T-cell (primary cell): Measurements from ENCODE around the gene RAB9A. TPM values are rescaled to one million over a fixed set of nuclear protein-coding genes. Genes with fewer than 3 reads are reported as not detected.

Source experiments
- ATAC-seq, 4 experiments: fragments of 200-7000 bp in 3 of 4; fragments of 150-1000 bp in 1 of 4; cut with Tn5 transposase; replicated peaks in 1 of 4; 1 replicate in 3 of 4; 2 replicates in 1 of 4; pipeline ENCODE4 v1.10.0; 2021; ENCODE audit warnings: moderate library complexity in 3 of 4, mild to moderate bottlenecking in 2 of 4, moderate number of reproducible peaks in 1 of 4
- CTCF ChIA-PET, 2 donors: fragments of 300-600 bp; sonication (Branson Sonifier 250); formaldehyde crosslinking; loops; one replicate each; lab custom pipeline; 2022; ENCODE audit warnings: antibody characterized with exemption in 2 of 2; lab: Charles Lee
- POLR2A ChIA-PET, 2 donors: fragments of 300-600 bp; sonication (Branson Sonifier 250); formaldehyde crosslinking; loops; one replicate each; lab custom pipeline; 2022; ENCODE audit warnings: antibody characterized with exemption in 2 of 2; lab: Charles Lee
- DNase-seq, 35 experiments: peaks; one replicate each; pipeline versions ENCODE4 v3.0.0 to v3.0.0-alpha.2; 2013 to 2023
- H3K27ac ChIP-seq: one replicate; pipeline ENCODE4 v1.5.1; 2013; ENCODE audit warnings: low read length
- H3K27me3 ChIP-seq, 2 experiments: replicated peaks in 1 of 2; 1 replicate in 1 of 2; 2 replicates in 1 of 2; pipeline versions ENCODE4 v1.6.1 to v1.7.0; 2013; ENCODE audit warnings: low read length in 1 of 2, mixed read lengths in 1 of 2; ENCODE audit not compliant: control insufficient read depth in 2 of 2, insufficient read depth in 2 of 2; ENCODE audit errors: extremely low read depth in 1 of 2
- H3K36me3 ChIP-seq, 2 donors: 1 replicate in 1 of 2; 2 replicates in 1 of 2; pipeline versions ENCODE4 v1.6.1 to v1.7.0; 2013; ENCODE audit warnings: low read length in 1 of 2; ENCODE audit not compliant: control insufficient read depth in 2 of 2, insufficient read depth in 1 of 2; ENCODE audit errors: extremely low read depth in 1 of 2
- H3K4me1 ChIP-seq, 2 experiments: 1 replicate in 1 of 2; 2 replicates in 1 of 2; pipeline versions ENCODE4 v1.6.1 to v1.7.0; 2013; ENCODE audit warnings: low read length in 2 of 2, mixed read lengths in 1 of 2; ENCODE audit not compliant: insufficient read depth in 2 of 2, control insufficient read depth in 1 of 2; ENCODE audit errors: extremely low read depth in 1 of 2
- H3K4me3 ChIP-seq, 2 donors: 1 replicate in 1 of 2; 2 replicates in 1 of 2; pipeline versions ENCODE4 v1.5.1 to v1.7.0; 2013; ENCODE audit warnings: mild to moderate bottlenecking in 2 of 2, low read length in 1 of 2, moderate library complexity in 1 of 2; ENCODE audit not compliant: control insufficient read depth in 1 of 2; ENCODE audit errors: extremely low read depth in 1 of 2
- H3K9me3 ChIP-seq: 2 replicates; pipeline ENCODE4 v1.7.0; 2013
- H3K27ac Mint-ChIP-seq, 2 donors: one replicate each; pipeline ENCODE4 v1.8.0; 2020 to 2021; ENCODE audit warnings: mild to moderate bottlenecking in 2 of 2, mixed read lengths in 2 of 2
- H3K27me3 Mint-ChIP-seq, 2 donors: one replicate each; pipeline ENCODE4 v1.8.0; 2021 to 2022; ENCODE audit warnings: mixed read lengths in 2 of 2
- H3K36me3 Mint-ChIP-seq: one replicate; pipeline ENCODE4 v1.8.0; 2021; ENCODE audit warnings: mixed read lengths
- H3K4me1 Mint-ChIP-seq, 3 donors: one replicate each; pipeline ENCODE4 v1.8.0; 2020 to 2022; ENCODE audit warnings: mixed read lengths in 3 of 3, mild to moderate bottlenecking in 1 of 3
- H3K4me3 Mint-ChIP-seq, 3 donors: one replicate each; pipeline ENCODE4 v1.8.0; 2020 to 2022; ENCODE audit warnings: mild to moderate bottlenecking in 3 of 3, mixed read lengths in 3 of 3, moderate library complexity in 3 of 3
- H3K9me3 Mint-ChIP-seq, 3 donors: one replicate each; pipeline ENCODE4 v1.8.0; 2020 to 2022; ENCODE audit warnings: mixed read lengths in 3 of 3
- WGBS: methylation state at CpG from one replicate; pipeline ENCODE4 v1.1.5; 2013; ENCODE audit warnings: missing lambda C conversion rate; ENCODE audit not compliant: insufficient coverage; 5-methylcytosine and 5-hydroxymethylcytosine counted together
- total RNA-seq, 35 experiments: library from RNA in 6 of 35; stranded (reverse) in 6 of 35; fragments of 120-200 nt in 1 of 35; gene quantifications; one replicate each; pipeline versions ENCODE4 v1.2.1 to v1.2.4 and lab custom pipeline; 2013 to 2026

The RAB9A gene
- total RNA-seq, 5 donors from 2014 or later (not counting 1 experiment from before 2014, with no cell fraction given) = 12.2 to 27.3 (median 16.4) TPM

- Histone ChIP-seq H3K27me3 (no peaks in the 10 kb centered on the region), H3K27ac (no peak overlapping the region), H3K36me3 (peaks cover 0 to 15% of the 10 kb centered on the region in 2 donors), H3K4me3 (no peak overlapping the region), H3K9me3 (no peaks in the 10 kb centered on the region), H3K4me1 (peaks cover 6 to 8% of the 10 kb centered on the region in 2 experiments)
- WGBS = 100% methylated on average over 2 of the region's 3 CpGs
- ATAC-seq (no peak), DNase-seq (no peak)
- H3K27me3 Mint-ChIP-seq = peaks cover 0 to 6% of the 10 kb centered on the region in 2 donors
- H3K4me1 Mint-ChIP-seq = peaks cover 35 to 45% (median 37%) of the 10 kb centered on the region in 3 donors
- no peak overlapping the region for H3K4me3 Mint-ChIP-seq
- H3K9me3 Mint-ChIP-seq = no peaks in the 10 kb centered on the region
- H3K27ac Mint-ChIP-seq = peak overlapping the region in 1 of 2 donors; percentile 22
- ChIA-PET CTCF (no interaction called here), POLR2A (no interaction called here)
- peaks cover 16% of the 10 kb centered on the region for H3K36me3 Mint-ChIP-seq
These were observed 33.3 kb upstream of the RAB9A start for GRCh38 chrX:13655674-13656073.

- peak overlapping the region; percentile 85 to 87 for H3K27ac Mint-ChIP-seq
- H3K4me1 Mint-ChIP-seq = peaks cover 25 to 32% (median 28%) of the 10 kb centered on the region in 3 donors
- peak in 6 of 35 experiments; percentile 4 to 75 (median 13) for DNase-seq
- H3K9me3 Mint-ChIP-seq = no peaks in the 10 kb centered on the region
- ATAC-seq = peak in 1 of 4 experiments; percentile 64
- peaks cover 19% of the 10 kb centered on the region for H3K36me3 Mint-ChIP-seq
- ChIA-PET CTCF (interaction anchor here (0.6 to 1.0 kb wide), 6 partner anchors 11 to 373 kb away, joined by 3 to 6 read pairs (median 4); no protein-coding TSS in a partner anchor), POLR2A (no interaction called here)
- H3K4me3 Mint-ChIP-seq = peak overlapping the region in 1 of 3 donors; percentile 3
- H3K4me1 ChIP-seq = peaks cover 0 to 8% of the 10 kb centered on the region in 2 experiments
- WGBS = no CpG with 5 or more reads among the region's 2 CpGs
- peaks cover 0 to 23% of the 10 kb centered on the region in 2 donors for H3K36me3 ChIP-seq
- H3K4me3 ChIP-seq = no peak overlapping the region
- no peaks in the 10 kb centered on the region for H3K9me3 ChIP-seq
- H3K27ac ChIP-seq = peak overlapping the region; percentile 49
- H3K27me3 Mint-ChIP-seq = peaks cover 0 to 9% of the 10 kb centered on the region in 2 donors
- H3K27me3 ChIP-seq = no peaks in the 10 kb centered on the region
These were observed 30.3 kb upstream of the RAB9A start for GRCh38 chrX:13658602-13659001.

- no peak for ATAC-seq
- CTCF ChIA-PET = interaction anchor here (0.6 to 1.0 kb wide), 6 partner anchors 10 to 372 kb away, joined by 3 to 6 read pairs (median 4); no protein-coding TSS in a partner anchor
- POLR2A ChIA-PET = interaction anchor here in 1 of 2 donors (0.9 kb wide), 1 partner anchor 1675 kb away, joined by 3 read pairs; no protein-coding TSS in a partner anchor
- peak overlapping the region; percentile 85 to 87 for H3K27ac Mint-ChIP-seq
- H3K9me3 ChIP-seq = no peaks in the 10 kb centered on the region
- no peak for DNase-seq
- H3K36me3 Mint-ChIP-seq = peaks cover 24% of the 10 kb centered on the region
- no peak overlapping the region for H3K4me3 ChIP-seq
- H3K9me3 Mint-ChIP-seq = no peaks in the 10 kb centered on the region
- 50% methylated on average over 1 of the region's 6 CpGs for WGBS
- peaks cover 0 to 26% of the 10 kb centered on the region in 2 donors for H3K36me3 ChIP-seq
- H3K27me3 ChIP-seq = no peaks in the 10 kb centered on the region
- H3K4me1 ChIP-seq = peaks cover 0 to 5% of the 10 kb centered on the region in 2 experiments
- peaks cover 22 to 32% (median 24%) of the 10 kb centered on the region in 3 donors for H3K4me1 Mint-ChIP-seq
- peak overlapping the region; percentile 49 for H3K27ac ChIP-seq
- H3K4me3 Mint-ChIP-seq = no peak overlapping the region
- H3K27me3 Mint-ChIP-seq = peaks cover 0 to 9% of the 10 kb centered on the region in 2 donors
These were observed 29.9 kb upstream of the RAB9A start for GRCh38 chrX:13659063-13659462.

GRCh38 chrX:13661735-13662288 lies 27.1 kb upstream of the RAB9A start:
- H3K36me3 Mint-ChIP-seq = peaks cover 23% of the 10 kb centered on the region
- H3K9me3 Mint-ChIP-seq = no peaks in the 10 kb centered on the region
- H3K27ac ChIP-seq = no peak overlapping the region
- H3K4me3 ChIP-seq = no peak overlapping the region
- H3K4me3 Mint-ChIP-seq = peak overlapping the region in 1 of 3 donors; percentile 34
- ATAC-seq (peak in 1 of 4 experiments; percentile 22), DNase-seq (no peak)
- CTCF ChIA-PET = interaction anchor here (0.6 to 1.1 kb wide), 5 partner anchors 8 to 848 kb away, joined by 3 to 5 read pairs (median 3); no protein-coding TSS in a partner anchor
- WGBS = 100% methylated on average over 1 of the region's 6 CpGs
- POLR2A ChIA-PET = no interaction called here
- peaks cover 0 to 3% of the 10 kb centered on the region in 2 donors for H3K27me3 Mint-ChIP-seq
- H3K4me1 Mint-ChIP-seq = peaks cover 9 to 19% (median 10%) of the 10 kb centered on the region in 3 donors
- peaks cover 0 to 2% of the 10 kb centered on the region in 2 experiments for H3K4me1 ChIP-seq
- H3K36me3 ChIP-seq = peaks cover 0 to 27% of the 10 kb centered on the region in 2 donors
- H3K9me3 ChIP-seq = no peaks in the 10 kb centered on the region
- peak overlapping the region; percentile 31 to 56 for H3K27ac Mint-ChIP-seq
- no peaks in the 10 kb centered on the region for H3K27me3 ChIP-seq

GRCh38 chrX:13662355-13662791 lies 26.6 kb upstream of the RAB9A start:
- POLR2A ChIA-PET = interaction anchor here in 1 of 2 donors (0.6 to 0.8 kb wide), 2 partner anchors 26 to 28 kb away, joined by 3 read pairs; no protein-coding TSS in a partner anchor
- H3K27ac Mint-ChIP-seq = peak overlapping the region; percentile 56 to 65
- no peak overlapping the region for H3K4me3 ChIP-seq

GRCh38 chrX:13664020-13664419 lies 24.9 kb upstream of the RAB9A start:
- peaks cover 19% of the 10 kb centered on the region for H3K36me3 Mint-ChIP-seq
- no peak overlapping the region for H3K27ac ChIP-seq
- ChIA-PET POLR2A (no interaction called here), CTCF (no interaction called here)
- H3K27me3 Mint-ChIP-seq = peaks cover 0 to 3% of the 10 kb centered on the region in 2 donors
- H3K4me3 ChIP-seq = no peak overlapping the region
- H3K9me3 ChIP-seq = no peaks in the 10 kb centered on the region
- H3K9me3 Mint-ChIP-seq = no peaks in the 10 kb centered on the region
- no peak for ATAC-seq
- H3K36me3 ChIP-seq = peaks cover 0 to 29% of the 10 kb centered on the region in 2 donors
- no peak overlapping the region for H3K4me3 Mint-ChIP-seq
- H3K27ac Mint-ChIP-seq = no peak overlapping the region
- no peak for DNase-seq
- no peaks in the 10 kb centered on the region for H3K4me1 ChIP-seq
- peaks cover under 1 to 10% (median 4%) of the 10 kb centered on the region in 3 donors for H3K4me1 Mint-ChIP-seq
- no peaks in the 10 kb centered on the region for H3K27me3 ChIP-seq
- no CpG with 5 or more reads among the region's 3 CpGs for WGBS

More at GRCh38 chrX:13662355-13662791, 26.6 kb upstream of the RAB9A start:
- Mint-ChIP-seq H3K36me3 (peaks cover 19% of the 10 kb centered on the region), H3K27me3 (peaks cover 0 to 3% of the 10 kb centered on the region in 2 donors), H3K4me3 (peak overlapping the region in 1 of 3 donors; percentile 9), H3K4me1 (peaks cover 9 to 20% (median 10%) of the 10 kb centered on the region in 3 donors), H3K9me3 (no peaks in the 10 kb centered on the region)
- 10% methylated on average over 2 of the region's 6 CpGs for WGBS
- Histone ChIP-seq H3K27me3 (no peaks in the 10 kb centered on the region), H3K36me3 (peaks cover 0 to 27% of the 10 kb centered on the region in 2 donors), H3K4me1 (peaks cover 0 to 2% of the 10 kb centered on the region in 2 experiments), H3K27ac (no peak overlapping the region), H3K9me3 (no peaks in the 10 kb centered on the region)
- no peak for DNase-seq
- no peak for ATAC-seq
- CTCF ChIA-PET = interaction anchor here (0.6 to 1.1 kb wide), 6 partner anchors 9 to 848 kb away, joined by 3 to 6 read pairs (median 3); no protein-coding TSS in a partner anchor
